Measurements from ENCODE around the gene PRRG2. TPM values are rescaled to one million over a fixed set of nuclear protein-coding genes. Genes with fewer than 3 reads are reported as not detected.

The PRRG2 gene
- total and polyA plus RNA-seq, 9 of the 15 experiments (the other 6 are each of a cell fraction or from before 2014, with no cell fraction given): 0.06 to 1.1 (median 0.33) TPM

DNA sequence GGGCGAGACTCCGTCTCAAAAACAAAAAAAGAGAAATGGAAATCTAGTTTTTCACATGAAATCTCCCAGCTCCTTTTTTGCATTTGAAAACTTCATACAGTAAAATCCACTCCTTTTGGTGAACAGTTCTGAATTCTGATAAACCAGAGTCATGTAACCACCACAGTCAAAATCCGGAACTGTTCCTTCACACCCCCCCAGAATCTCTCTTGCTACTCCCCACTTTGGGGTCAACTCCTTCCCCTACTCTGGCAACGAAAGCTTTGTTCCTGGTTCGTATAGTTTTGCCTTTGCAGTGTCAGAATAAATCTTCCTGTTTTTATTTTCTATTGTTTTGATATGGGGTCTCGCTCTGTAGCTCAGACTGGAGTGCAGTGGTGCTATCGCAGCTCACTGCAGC, 29.6 kb upstream of the PRRG2 start:
- H3K9ac ChIP-seq (ENCODE audit: insufficient read depth in 1 of 2, low read depth in 2 of 2, low read length in 2 of 2): no peak overlapping the region
- no peaks in the 10 kb centered on the region for H3K9me3 ChIP-seq (replicated peaks; ENCODE audit: control insufficient read depth, insufficient read depth, low read depth, low read length)
- peaks cover 22% of the 10 kb centered on the region; the same call in 2 of the 3 replicates for H3K36me3 ChIP-seq (ENCODE audit: control insufficient read depth, insufficient read depth, low read length)
- intact Hi-C loops (cut with micrococcal nuclease) (no loop called here), in situ Hi-C loops (cut with MboI) (no loop called here)
- H3K4me2 ChIP-seq (ENCODE audit: insufficient read depth, low read length): no peak overlapping the region
- H3K27ac ChIP-seq (ENCODE audit: extremely low read depth, low read depth, low read length): no peak overlapping the region
- no TSS peak for BruUV-seq (replicated peaks)
- 88% methylated on average over 6 of the region's 7 CpGs for WGBS (ENCODE audit: insufficient coverage, low coverage, missing lambda C conversion rate)
- FAIRE-seq: no peak
- TF ChIP-seq, protein P1, sequence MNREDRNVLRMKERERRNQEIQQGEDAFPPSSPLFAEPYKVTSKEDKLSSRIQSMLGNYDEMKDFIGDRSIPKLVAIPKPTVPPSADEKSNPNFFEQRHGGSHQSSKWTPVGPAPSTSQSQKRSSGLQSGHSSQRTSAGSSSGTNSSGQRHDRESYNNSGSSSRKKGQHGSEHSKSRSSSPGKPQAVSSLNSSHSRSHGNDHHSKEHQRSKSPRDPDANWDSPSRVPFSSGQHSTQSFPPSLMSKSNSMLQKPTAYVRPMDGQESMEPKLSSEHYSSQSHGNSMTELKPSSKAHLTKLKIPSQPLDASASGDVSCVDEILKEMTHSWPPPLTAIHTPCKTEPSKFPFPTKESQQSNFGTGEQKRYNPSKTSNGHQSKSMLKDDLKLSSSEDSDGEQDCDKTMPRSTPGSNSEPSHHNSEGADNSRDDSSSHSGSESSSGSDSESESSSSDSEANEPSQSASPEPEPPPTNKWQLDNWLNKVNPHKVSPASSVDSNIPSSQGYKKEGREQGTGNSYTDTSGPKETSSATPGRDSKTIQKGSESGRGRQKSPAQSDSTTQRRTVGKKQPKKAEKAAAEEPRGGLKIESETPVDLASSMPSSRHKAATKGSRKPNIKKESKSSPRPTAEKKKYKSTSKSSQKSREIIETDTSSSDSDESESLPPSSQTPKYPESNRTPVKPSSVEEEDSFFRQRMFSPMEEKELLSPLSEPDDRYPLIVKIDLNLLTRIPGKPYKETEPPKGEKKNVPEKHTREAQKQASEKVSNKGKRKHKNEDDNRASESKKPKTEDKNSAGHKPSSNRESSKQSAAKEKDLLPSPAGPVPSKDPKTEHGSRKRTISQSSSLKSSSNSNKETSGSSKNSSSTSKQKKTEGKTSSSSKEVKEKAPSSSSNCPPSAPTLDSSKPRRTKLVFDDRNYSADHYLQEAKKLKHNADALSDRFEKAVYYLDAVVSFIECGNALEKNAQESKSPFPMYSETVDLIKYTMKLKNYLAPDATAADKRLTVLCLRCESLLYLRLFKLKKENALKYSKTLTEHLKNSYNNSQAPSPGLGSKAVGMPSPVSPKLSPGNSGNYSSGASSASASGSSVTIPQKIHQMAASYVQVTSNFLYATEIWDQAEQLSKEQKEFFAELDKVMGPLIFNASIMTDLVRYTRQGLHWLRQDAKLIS (CRISPR knock-in tag; IDR thresholded peaks at IDR 0.05): no peak
- TF ChIP-seq, protein P2, sequence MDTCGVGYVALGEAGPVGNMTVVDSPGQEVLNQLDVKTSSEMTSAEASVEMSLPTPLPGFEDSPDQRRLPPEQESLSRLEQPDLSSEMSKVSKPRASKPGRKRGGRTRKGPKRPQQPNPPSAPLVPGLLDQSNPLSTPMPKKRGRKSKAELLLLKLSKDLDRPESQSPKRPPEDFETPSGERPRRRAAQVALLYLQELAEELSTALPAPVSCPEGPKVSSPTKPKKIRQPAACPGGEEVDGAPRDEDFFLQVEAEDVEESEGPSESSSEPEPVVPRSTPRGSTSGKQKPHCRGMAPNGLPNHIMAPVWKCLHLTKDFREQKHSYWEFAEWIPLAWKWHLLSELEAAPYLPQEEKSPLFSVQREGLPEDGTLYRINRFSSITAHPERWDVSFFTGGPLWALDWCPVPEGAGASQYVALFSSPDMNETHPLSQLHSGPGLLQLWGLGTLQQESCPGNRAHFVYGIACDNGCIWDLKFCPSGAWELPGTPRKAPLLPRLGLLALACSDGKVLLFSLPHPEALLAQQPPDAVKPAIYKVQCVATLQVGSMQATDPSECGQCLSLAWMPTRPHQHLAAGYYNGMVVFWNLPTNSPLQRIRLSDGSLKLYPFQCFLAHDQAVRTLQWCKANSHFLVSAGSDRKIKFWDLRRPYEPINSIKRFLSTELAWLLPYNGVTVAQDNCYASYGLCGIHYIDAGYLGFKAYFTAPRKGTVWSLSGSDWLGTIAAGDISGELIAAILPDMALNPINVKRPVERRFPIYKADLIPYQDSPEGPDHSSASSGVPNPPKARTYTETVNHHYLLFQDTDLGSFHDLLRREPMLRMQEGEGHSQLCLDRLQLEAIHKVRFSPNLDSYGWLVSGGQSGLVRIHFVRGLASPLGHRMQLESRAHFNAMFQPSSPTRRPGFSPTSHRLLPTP (IDR thresholded peaks at IDR 0.05; ENCODE audit: borderline replicate concordance, extremely low read depth, insufficient read length): no peak
- TF ChIP-seq FIP1L1 (IDR thresholded peaks at IDR 0.05; ENCODE audit: low read depth, low read length, poor library complexity, severe bottlenecking): no peak
- TF ChIP-seq HLTF (IDR thresholded peaks at IDR 0.05): no peak
- DNase-seq (ENCODE audit: extremely low read depth in 1 of 4, low spot score in 3 of 4): no peak
- no peaks in the 10 kb centered on the region for H3K27me3 ChIP-seq (ENCODE audit: control insufficient read depth in 2 of 2, insufficient read depth in 2 of 2, low read length in 2 of 2)
- POLR2A ChIA-PET: interaction anchor here (1.1 to 1.3 kb wide), 3 partner anchors 13 to 56 kb away, joined by 3 read pairs; partner anchors contain the start of gene RPS11
- H2AFZ ChIP-seq (ENCODE audit: low read depth, low read length): no peak overlapping the region
- no peak for ATAC-seq
- no peak overlapping the region for H3K4me3 ChIP-seq
- CTCF ChIA-PET (ENCODE audit: low intra/inter-chr PET ratio): no interaction called here
- H4K20me1 ChIP-seq (replicated peaks; ENCODE audit: control insufficient read depth, insufficient read depth, low read length): no peaks in the 10 kb centered on the region; the same call in 1 of the 2 replicates
- H3K9me1 ChIP-seq (ENCODE audit: control insufficient read depth, insufficient read depth, low read length): no peaks in the 10 kb centered on the region
- H3K79me2 ChIP-seq (ENCODE audit: control insufficient read depth, insufficient read depth, low read length): no peaks in the 10 kb centered on the region
- peaks cover 2 to 29% of the 10 kb centered on the region in 2 experiments; a peak in 4 of 5 replicates for H3K4me1 ChIP-seq (replicated peaks in 1 of 2; ENCODE audit: control insufficient read depth in 2 of 2, insufficient read depth in 2 of 2, low read length in 2 of 2)
